Adrenal gland (tissue), 5 donors: Measurements from ENCODE around the gene ITGA3.

ENCODE experiments used
- CTCF ChIP-seq, 6 experiments: fragments of 450-650 bp in 4 of 6; fragments of 200-600 bp in 2 of 6; sonication (generic) in 1 of 6; IDR thresholded peaks; 1 replicate in 5 of 6; 2 replicates in 1 of 6; pipeline versions ENCODE4 v1.5.1 to v1.8.0; 2016 to 2021; ENCODE audit warnings: antibody characterized with exemption in 6 of 6, mild to moderate bottlenecking in 2 of 6, moderate library complexity in 1 of 6
- POLR2A ChIP-seq, 2 donors: fragments of 450-650 bp; IDR thresholded peaks; one replicate each; pipeline ENCODE4 v1.6.1; 2017; ENCODE audit warnings: antibody characterized with exemption in 2 of 2, mild to moderate bottlenecking in 2 of 2, moderate library complexity in 1 of 2
- donor health status: DM: no; HTN: no; CAD: no.

GRCh38 chr17:50021681-50022370 is 34.1 kb upstream of the ITGA3 start:
- TF ChIP-seq CTCF (IDR thresholded peaks at IDR 0.05) (no peak), POLR2A (IDR thresholded peaks at IDR 0.05) (no peak)
